KOPT-K1 (cell line): ENCODE results near the gene SFTPB.
A peak's percentile ranks its signal among the peaks of the same experiment; 100 is the strongest.
"Not testable (repeated sequence)": the region's sequence is repeated elsewhere in the genome, so short reads cannot be mapped to it uniquely, and the experiment has no call there.

Experiments
- H3K27ac ChIP-seq: fragments of 200-600 bp; sonication (generic); 2 replicates; pipeline ENCODE4 v1.5.1; 2016; ENCODE audit warnings: antibody characterized with exemption, mild to moderate bottlenecking, low read depth, low read length; ENCODE audit not compliant: poor library complexity, severe bottlenecking
- H3K36me3 ChIP-seq: fragments of 200-600 bp; sonication (generic); 2 replicates; pipeline ENCODE4 v1.5.1; 2017; ENCODE audit warnings: antibody characterized with exemption, mild to moderate bottlenecking, low read length, moderate library complexity; ENCODE audit not compliant: insufficient read depth
- H3K9me3 ChIP-seq: fragments of 200-600 bp; sonication (generic); 2 replicates; pipeline ENCODE4 v1.5.1; 2017; ENCODE audit warnings: antibody characterized with exemption, low read length, mild to moderate bottlenecking; ENCODE audit not compliant: insufficient read depth, poor library complexity, severe bottlenecking

The SFTPB gene

DNA sequence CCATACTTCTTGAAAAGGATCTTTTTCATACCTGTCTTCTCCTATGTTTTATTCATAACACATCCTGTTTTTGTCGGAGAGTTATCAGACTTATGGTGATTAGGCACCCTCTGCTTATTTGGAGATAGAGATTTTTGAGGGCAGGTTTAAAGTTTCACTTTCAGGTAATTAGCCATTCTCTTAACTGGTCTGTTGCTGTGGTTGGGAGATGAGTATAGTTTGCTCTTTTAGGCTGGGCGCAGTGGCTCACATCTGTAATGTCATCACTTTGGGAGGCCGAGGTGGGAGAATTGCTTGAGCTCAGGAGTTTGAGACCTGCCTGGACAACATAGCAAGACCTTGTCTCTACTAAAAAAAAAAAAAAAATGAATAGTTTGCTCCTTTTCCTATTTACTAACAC, 25.3 kb downstream of the SFTPB start:
- Histone ChIP-seq H3K27ac (no peak overlapping the region), H3K36me3 (peaks cover 100% of the 10 kb centered on the region), H3K9me3 (no peaks in the 10 kb centered on the region)

DNA sequence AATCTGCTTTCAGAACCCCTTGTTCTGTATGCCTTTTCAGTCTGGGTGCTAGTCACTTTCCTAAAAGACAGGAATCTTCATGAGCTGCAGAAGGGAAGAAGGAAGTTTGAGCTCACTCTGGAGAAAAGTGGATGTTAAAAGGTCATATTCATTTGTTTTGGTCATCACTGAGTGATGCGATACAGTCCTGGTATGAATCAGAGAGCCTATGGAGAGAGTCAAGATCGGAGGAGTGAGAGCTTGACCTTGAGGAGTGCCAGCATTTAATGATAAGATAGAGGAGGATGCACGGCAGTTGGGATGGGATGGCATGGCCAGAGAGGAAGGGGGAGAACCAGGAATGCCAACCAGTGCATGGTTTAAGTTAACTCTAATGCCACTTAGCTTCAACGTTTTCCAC, 32.4 kb downstream of the SFTPB start:
- Histone ChIP-seq H3K27ac (no peak overlapping the region), H3K9me3 (no peaks in the 10 kb centered on the region), H3K36me3 (peaks cover 100% of the 10 kb centered on the region)

DNA sequence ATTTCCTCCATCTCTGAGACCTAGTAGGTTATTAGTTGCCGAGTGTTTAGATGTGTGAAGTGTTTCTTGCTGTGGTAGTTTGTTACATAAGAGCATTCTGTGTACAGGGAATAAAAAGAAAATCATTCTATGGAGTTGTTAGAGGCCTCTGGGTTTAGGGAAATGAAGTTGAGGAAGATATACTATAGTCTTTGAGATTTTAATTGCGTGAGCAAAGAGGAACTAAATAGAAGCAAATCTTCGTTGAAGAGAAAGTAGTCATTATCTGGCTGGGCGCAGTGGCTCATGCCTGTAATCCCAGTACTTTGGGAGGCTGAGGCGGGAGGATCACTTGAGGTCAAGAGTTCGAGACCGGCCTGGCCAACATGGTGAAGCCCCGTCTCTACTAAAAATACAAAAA, 33.0 kb downstream of the SFTPB start:
- peaks cover 100% of the 10 kb centered on the region for H3K36me3 ChIP-seq
- no peak overlapping the region for H3K27ac ChIP-seq
- no peaks in the 10 kb centered on the region for H3K9me3 ChIP-seq

DNA sequence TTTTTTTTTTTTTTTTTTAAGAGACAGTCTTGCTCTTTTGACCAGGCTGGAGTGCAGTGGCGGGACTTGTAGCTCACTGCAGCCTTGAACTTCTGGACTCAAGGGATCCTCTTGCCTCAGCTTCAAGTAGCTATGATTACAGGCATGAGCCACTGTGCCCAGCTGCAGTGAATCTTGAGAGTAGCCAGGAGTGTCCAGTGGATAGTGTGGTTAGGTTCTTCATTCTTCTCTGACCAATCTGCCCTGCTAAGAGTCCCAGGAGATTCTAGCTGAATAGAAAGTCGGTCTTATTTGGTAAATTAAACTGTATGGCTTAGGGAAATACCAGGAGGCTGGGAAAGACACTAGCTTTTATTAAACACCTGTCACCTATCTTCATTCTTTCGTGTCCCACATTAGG, 36.7 kb downstream of the SFTPB start:
- H3K27ac ChIP-seq = no peak overlapping the region
- H3K36me3 ChIP-seq = peaks cover 100% of the 10 kb centered on the region

DNA sequence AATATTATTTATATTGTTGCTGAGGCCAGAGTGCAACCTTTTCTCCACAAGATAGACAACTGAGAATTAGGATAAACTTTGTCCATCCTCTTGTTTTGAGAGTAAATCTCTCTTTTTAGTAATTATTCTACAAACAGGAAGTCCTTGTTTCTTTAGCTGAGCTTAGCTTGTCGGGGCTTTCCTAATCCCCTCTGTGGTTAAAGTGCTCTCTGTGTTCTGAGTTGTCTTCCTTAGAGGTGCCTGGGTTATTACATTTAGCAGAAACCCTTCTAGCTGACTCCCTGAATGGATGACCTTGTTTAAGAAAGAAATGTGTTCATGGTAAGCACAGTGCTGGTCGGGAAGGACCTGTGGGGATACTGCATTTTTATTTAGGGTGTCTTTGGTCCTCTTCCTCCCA, 39.3 kb downstream of the SFTPB start:
- no peak overlapping the region for H3K27ac ChIP-seq
- no peaks in the 10 kb centered on the region for H3K9me3 ChIP-seq
- H3K36me3 ChIP-seq = peaks cover 100% of the 10 kb centered on the region

More for the DNA sequence above, 36.7 kb downstream of the SFTPB start:
- no peaks in the 10 kb centered on the region for H3K9me3 ChIP-seq

DNA sequence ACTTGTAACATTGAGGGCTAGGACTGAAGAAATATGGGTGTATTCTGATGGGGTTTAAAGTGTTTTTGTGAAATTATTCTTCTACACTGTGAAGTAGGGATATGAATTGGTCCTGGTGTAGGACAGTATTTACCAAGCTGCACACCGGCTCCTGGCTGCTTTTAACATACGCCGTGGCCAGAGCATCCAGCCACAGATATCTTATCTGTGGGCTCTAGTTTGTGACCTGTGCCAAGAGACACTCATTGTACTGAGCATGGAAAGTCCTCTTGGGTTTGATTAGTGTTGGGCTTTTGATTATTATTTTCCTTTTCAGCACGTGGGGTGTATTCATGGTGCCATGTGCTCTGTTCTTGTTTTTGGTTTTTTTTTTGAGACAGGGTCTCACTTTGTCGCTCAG, 44.0 kb downstream of the SFTPB start:
- Histone ChIP-seq H3K36me3 (peaks cover 100% of the 10 kb centered on the region), H3K9me3 (no peaks in the 10 kb centered on the region), H3K27ac (no peak overlapping the region)

DNA sequence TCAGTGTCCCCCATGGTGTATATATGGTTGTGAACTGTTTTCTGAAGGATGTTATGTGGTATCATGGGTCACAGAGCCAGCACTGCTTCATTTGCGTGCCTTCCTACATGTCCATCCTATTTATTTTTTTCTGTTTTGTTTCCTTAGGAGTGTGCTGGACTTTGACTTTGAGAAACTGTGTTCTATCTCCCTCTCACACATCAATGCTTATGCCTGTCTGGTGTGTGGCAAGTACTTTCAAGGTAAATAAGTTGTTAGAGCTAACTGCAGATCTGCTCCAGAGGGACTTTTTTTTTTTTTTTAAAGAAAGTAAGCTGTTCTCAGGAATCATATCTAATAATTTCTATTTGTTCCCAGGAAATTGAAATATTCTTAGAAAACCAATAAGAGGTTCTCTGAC, 46.7 kb downstream of the SFTPB start:
- Histone ChIP-seq H3K36me3 (peaks cover 91% of the 10 kb centered on the region), H3K9me3 (no peaks in the 10 kb centered on the region), H3K27ac (no peak overlapping the region)

DNA sequence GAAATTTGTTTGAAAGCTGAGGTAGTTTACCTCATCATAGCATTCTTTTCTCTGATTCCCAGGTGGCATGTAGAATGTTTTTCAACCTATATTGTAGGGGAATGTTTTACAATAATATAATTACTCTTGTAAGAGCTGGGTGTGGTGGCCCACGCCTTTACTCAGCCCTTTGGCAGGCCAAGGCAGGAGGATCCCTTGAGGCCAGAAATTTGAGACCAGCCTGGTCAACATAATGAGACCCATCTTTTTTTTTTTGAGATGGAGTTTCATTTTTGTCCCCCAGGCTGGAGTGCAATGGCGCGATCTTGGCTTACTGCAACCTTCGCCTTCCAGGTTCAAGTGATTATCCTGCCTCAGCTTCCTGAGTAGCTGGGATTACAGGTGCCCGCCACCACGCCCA, 48.4 kb downstream of the SFTPB start:
- peaks cover 74% of the 10 kb centered on the region for H3K36me3 ChIP-seq

DNA sequence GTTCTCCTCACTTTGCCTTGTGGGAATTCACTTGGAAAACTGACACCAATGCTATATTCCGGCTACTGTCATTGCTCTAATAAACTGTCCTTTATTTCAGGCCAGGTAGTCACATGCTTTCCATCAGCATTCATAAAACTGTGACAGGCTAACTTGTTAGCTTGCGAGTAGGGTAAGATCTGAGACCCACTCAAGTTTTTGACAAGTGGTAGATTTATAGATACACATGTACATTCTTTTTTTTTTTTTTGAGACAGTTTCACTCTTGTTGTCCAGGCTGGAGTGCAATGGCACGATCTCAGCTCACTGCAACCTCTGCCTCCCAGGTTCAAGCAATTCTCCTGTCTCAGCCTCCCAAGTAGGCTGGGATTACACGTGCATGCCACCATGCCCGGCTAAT, 50.3 kb downstream of the SFTPB start:
- H3K36me3 ChIP-seq = peaks cover 55% of the 10 kb centered on the region
- not testable (repeated sequence) for H3K27ac ChIP-seq, H3K9me3 ChIP-seq

More for the DNA sequence above, 48.4 kb downstream of the SFTPB start:
- H3K9me3 ChIP-seq = no peaks in the 10 kb centered on the region
- H3K27ac ChIP-seq = no peak overlapping the region

DNA sequence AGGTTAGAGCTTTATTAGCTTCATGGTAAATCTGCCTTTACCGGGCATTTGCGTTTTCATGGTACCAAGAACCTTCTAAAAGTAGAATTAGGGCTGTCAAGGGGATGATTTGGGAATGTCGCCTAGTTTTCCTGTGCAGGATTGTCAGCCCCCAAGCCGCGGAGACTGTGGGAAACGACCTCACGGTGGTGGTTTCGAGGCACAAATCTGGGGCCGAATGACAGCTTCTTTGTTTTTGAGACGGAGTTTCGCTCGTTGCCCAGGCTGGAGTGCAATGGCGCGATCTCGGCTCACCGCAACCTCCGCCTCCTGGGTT, 52.6 kb downstream of the SFTPB start:
- Histone ChIP-seq H3K27ac (peak overlapping the region; percentile 96), H3K9me3 (no peaks in the 10 kb centered on the region), H3K36me3 (peaks cover 33% of the 10 kb centered on the region)

DNA sequence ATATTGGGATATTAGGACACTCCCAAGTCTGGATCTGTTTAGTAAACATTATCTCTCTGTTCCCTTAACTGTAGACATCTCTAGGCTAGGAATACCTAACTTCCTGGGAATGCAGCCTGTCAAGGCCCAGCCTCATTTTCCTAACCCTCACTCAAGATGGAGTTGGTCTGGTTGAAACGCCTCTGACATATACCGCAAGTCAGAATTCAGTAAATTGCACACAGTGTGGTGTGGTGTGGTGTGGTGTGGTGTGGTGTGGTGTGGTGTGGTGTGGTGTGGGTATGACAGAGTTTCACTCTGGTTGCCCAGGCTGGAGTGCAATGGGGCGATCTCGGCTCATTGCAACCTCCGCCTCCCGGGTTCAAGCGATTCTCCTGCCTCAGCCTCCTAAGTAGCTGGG, 53.2 kb downstream of the SFTPB start:
- not testable (repeated sequence) for H3K27ac ChIP-seq, H3K9me3 ChIP-seq
- peaks cover 33% of the 10 kb centered on the region for H3K36me3 ChIP-seq

DNA sequence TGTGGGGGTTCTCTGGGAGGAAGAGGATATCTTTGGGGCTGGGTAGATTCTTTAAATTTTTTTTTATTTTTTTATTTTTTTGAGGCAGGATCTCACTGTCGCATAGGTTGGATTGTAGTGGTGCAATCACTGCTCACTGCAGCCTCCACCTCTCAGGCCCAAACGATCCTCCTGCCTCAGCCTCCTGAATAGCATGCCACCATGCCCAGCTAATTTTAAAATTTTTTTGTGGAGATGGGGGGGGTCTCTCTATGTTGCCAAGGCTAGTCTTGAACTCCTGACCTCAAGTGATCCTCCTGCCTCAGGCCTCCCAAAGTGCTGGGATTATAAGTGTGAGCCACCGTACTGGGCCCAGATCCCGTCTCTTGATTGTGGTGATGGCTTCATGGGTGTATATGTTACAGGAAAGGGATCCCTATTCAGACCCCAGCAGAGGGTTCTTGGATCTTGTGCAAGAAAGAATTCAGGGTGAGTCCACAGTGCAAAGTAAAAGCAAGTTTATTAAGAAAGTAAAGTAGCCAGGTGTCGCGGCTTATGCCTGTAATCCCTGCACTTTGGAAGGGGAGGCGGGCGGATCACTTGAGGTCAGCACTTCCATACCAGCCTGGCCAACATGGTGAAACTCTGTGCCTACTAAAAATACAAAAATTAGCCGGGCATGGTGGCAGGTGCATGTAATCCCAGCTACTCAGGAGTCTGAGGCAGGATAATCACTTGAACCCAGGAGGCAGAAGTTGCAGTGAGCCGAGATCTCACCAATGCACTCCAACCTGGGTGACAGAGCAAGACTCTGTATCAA, 54.1 kb downstream of the SFTPB start:
- Histone ChIP-seq H3K9me3 (no peaks in the 10 kb centered on the region), H3K36me3 (peaks cover 30% of the 10 kb centered on the region), H3K27ac (no peak overlapping the region)

DNA sequence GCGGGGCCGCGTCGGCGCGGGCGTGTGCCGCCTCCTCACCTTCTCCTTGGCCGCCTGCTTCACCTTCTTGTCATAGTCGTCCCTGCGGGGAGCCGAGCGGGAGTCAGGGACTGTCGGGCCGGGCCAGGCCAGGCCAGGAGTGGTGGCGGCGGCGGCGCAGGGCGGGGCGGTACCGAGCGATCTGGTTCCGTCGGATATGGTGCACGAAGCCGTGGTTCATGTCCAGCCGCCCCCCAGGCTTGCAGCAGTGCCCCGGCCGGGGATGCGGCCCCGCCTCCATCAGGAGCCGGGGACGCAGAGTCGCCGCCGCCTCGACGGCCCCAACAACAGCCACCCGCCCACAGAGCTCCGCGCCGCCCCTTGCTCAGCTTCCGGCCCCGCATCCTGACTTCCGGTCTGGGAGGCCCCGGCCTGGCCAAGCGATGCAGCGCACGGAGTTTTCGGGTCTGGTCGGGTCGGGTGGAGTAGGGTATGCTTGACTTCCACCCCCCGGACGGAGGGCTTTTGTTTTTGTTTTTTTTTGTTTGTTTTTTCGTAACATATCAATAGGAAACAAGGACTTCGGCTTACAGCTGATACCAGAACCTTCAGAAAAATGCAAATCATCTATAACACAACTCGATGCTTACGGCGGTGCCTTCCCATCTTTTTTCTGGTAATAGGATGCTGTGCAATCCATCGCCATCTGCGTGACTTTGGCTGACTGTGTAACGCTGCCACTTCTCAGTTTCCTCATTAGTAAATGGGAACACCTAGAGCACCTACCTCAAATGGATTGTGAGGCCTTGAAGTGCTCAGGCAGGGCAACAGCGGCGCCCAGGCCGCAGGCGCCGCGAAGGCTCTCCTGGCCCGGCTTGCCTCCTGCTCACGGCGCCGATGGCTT, 56.1 kb downstream of the SFTPB start, which contains the start of gene C2orf68:
Gene C2orf68, minus strand, starts transcription at position 362 of the 883 bp plus-strand sequence. Its CDS starts 82 bp downstream, at position 280.
- H3K9me3 ChIP-seq = no peaks in the 10 kb centered on the region
- peaks cover 33% of the 10 kb centered on the region for H3K36me3 ChIP-seq
- H3K27ac ChIP-seq = peak within 1 kb of the TSS; percentile 72

DNA sequence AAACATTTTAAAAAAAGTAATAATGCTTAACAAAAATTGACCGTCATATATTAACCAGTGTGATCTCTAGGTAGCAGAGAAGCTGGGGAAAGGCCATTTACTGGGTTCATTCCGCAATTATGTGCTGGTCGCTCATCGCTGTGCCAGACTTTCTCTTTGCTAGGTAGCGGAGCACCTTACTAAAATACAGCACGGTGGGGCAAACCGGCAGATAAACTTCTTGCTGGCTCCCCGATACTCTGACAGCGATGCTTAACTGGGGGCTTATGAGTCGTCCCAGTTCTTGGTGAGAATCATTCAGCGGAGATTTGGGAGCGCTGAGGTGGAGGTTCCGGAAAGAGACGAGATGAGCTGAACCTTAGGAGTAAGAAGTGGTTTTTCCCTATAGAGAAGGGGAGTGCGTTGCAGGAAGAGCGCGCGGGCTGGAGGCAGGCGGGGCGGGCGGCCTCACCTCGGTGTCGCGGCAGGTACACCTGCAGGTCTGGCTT, 56.7 kb downstream of the SFTPB start:
- H3K9me3 ChIP-seq = no peaks in the 10 kb centered on the region
- H3K36me3 ChIP-seq = peaks cover 39% of the 10 kb centered on the region
- H3K27ac ChIP-seq = peak overlapping the region; percentile 72
